NCI-H2227 (cell line): ENCODE measurements around the gene TOMM20.

Source experiments
- DNase-seq: peaks from one replicate; lab custom pipeline; 2025; ENCODE audit not compliant: unreplicated experiment; lab: John Stamatoyannopoulos, UW

TOMM20 gene

DNA sequence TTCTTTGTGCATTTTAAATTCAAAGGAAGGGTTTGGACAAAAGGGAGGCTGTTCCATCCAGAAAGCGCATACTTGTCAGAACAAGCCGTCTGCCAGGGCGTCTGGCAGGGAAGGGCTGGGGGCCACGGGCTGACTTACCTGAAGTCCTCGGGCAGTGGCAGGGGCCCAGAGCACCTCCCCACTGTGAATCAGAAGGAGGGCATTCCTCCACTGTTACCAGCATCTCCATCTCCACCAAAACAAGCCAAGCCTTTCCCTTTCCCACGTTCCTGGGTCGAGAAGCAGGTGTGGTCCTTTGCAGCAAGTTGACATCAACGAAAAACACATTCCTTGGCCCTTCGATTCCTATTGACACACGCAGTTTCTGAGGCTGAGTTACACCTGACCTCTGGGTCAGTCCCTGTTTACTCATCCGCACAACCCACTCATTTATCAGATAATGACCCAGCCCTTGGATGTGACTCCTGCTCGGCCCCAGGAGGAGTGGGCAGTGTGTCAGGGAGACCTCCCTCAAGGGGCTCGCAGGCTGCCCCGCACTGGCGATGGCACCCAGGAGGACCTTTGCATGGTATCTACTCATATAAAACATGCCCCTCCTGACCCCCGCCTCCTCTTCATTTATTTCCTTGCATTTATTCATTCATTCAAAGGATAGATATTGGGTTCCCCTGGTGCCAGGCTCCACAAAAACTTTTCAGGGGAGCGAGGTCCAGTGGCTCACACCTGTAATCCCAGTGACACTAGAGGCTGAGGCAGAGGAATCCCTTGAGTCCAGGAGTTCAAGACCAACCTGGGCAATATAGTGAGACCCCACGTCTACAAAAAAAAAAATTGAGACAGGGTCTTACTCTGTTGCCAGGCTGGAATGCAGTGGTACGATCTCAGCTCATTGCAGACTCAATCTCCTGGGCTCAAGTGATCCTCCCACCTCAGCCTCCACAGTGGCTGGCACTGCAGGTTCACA is 60.2 kb downstream of the TOMM20 start:
- DNase-seq = no peak

DNA sequence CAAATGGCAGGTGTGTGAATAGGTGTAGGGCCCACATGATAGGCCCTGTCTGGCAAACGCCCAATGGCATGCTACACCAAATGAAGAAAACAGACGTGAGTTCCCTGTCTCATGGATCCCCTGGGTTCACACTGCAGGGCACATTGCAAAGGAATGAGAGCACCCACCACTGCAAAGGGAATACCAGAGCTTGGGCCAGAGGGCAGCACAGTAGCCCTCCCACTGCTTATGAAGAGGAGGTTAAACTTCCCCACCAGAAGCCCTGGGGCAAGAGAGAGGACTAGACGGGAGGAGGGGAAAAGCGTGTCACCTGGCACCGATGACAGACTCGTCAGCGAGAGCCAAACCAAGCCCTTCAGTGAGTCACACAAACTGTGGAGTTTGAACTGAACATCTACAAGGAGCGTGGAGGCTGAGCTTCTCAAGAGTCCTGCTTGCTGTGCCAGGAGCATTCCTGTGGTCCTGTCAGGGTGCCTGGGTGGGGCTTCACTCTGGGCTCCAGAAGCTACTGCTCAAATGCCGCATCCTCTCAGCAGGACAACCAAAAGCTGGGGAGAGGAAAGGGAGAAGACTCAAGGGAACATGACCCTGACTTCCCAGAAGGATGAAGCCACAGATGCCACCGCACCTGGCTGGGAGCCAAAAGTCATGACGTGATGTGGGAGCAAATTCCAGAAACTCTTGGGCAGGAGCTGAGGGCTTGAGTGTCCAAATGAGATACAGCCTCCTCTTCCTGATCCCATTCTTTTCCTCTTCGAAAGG is 61.1 kb downstream of the TOMM20 start:
- DNase-seq = peak; percentile 65

DNA sequence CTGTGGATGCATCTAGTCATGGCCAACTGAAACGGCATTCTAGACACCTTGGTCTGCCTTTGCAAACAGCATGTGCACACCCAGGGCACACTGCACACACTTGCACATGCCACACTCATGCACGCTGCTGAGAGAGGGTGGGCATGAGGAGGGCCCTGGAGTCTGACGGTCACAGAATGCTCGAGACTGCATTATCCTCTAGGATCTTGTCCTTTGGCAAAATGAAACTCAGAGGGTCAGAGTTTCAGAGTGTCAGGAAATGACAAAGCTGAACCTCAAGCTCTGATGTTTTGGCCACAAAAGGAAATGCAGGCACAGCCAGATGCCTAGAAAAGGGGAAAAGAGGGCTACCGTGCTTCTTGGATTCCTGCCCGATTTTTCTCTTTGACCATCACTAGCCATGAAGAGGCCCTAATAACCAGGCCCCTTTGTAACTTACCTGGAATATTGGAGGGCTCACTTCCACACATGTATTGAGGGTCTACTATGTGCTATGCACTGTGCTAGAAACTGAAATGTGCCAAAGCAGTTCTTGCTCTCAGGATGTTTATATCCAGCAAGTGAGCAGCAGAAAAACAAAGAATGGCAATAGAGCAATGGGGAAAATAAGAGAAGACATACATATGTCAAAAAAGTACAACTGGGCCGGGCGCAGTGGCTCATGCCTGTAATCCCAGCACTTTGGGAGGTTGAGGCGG is 65.4 kb downstream of the TOMM20 start:
- DNase-seq = no peak

- no peak for DNase-seq
Measured at GRCh38 chr1:235060607-235061470, 67.8 kb downstream of the TOMM20 start.
